ENCODE results near the gene BICC1.

DNA sequence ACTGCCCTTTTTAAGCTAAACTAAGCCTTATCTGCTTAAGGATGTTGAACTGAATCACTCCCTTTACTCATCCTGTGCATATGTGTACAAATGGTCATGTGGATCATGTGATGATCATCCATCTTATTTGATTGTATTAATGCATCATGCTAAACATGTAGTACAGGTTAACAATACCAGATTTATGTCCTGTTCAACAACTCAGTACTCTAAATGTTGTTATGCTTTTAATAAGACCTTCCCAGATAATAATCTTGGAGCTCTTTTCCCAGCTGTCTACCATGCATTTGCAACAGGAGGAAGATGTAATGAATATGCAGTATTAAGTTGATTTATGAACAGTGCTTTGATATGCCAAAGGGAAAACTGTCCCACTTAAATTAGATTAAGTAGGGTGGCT lies 318.0 kb downstream of the BICC1 start:
- no peak for TF ChIP-seq EZH2 (IDR thresholded peaks at IDR 0.05; ENCODE audit: borderline replicate concordance, low read length)
- TF ChIP-seq, protein P1, sequence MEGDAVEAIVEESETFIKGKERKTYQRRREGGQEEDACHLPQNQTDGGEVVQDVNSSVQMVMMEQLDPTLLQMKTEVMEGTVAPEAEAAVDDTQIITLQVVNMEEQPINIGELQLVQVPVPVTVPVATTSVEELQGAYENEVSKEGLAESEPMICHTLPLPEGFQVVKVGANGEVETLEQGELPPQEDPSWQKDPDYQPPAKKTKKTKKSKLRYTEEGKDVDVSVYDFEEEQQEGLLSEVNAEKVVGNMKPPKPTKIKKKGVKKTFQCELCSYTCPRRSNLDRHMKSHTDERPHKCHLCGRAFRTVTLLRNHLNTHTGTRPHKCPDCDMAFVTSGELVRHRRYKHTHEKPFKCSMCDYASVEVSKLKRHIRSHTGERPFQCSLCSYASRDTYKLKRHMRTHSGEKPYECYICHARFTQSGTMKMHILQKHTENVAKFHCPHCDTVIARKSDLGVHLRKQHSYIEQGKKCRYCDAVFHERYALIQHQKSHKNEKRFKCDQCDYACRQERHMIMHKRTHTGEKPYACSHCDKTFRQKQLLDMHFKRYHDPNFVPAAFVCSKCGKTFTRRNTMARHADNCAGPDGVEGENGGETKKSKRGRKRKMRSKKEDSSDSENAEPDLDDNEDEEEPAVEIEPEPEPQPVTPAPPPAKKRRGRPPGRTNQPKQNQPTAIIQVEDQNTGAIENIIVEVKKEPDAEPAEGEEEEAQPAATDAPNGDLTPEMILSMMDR (conservative IDR thresholded peaks at IDR 0.05 in 1 of 2, IDR thresholded peaks at IDR 0.05 in 1 of 2; ENCODE audit: extremely low read depth in 1 of 2, insufficient read depth in 1 of 2, low read depth in 1 of 2, low read length in 2 of 2): no peak
